H9 (cell line): ENCODE data around the gene TPD52L2. TPM values are rescaled to one million over a fixed set of nuclear protein-coding genes. Genes with fewer than 3 reads are reported as not detected.

ENCODE experiments used
- DNase-seq: peaks from one replicate; pipeline ENCODE4 v3.0.0-alpha.2; 2017
- H2AFZ ChIP-seq: one replicate; pipeline ENCODE4 v1.6.1; 2013; ENCODE audit warnings: mild to moderate bottlenecking, low read length, control low read depth, moderate library complexity
- H2AK5ac ChIP-seq: 2 replicates; pipeline ENCODE4 v1.6.1; 2013; ENCODE audit warnings: low read length, control low read depth, mixed read lengths; ENCODE audit not compliant: insufficient read length
- H2BK120ac ChIP-seq: one replicate; pipeline ENCODE4 v1.6.1; 2013; ENCODE audit warnings: low read depth, mild to moderate bottlenecking, low read length, control low read depth, inconsistent platforms; ENCODE audit not compliant: poor library complexity, severe bottlenecking
- H2BK12ac ChIP-seq: 2 replicates; pipeline ENCODE4 v1.6.1; 2013; ENCODE audit warnings: low read length, control low read depth, mixed read lengths, low read depth; ENCODE audit not compliant: insufficient read length
- H2BK15ac ChIP-seq: 2 replicates; pipeline ENCODE4 v1.6.1; 2013; ENCODE audit warnings: low read depth, low read length, control low read depth
- H2BK20ac ChIP-seq: one replicate; pipeline ENCODE4 v1.6.1; 2013; ENCODE audit warnings: low read depth, mild to moderate bottlenecking, low read length, control low read depth, inconsistent platforms; ENCODE audit not compliant: poor library complexity, severe bottlenecking
- H2BK5ac ChIP-seq: 2 replicates; pipeline ENCODE4 v1.6.1; 2013; ENCODE audit warnings: low read length, control low read depth, mixed read lengths; ENCODE audit not compliant: insufficient read length
- H3K14ac ChIP-seq: 2 replicates; pipeline ENCODE4 v1.6.1; 2013; ENCODE audit warnings: low read length, control low read depth; ENCODE audit not compliant: insufficient read depth
- H3K18ac ChIP-seq: 2 replicates; pipeline ENCODE4 v1.6.1; 2013; ENCODE audit warnings: low read depth, mild to moderate bottlenecking, mixed read lengths, low read length, control low read depth; ENCODE audit not compliant: insufficient read length
- H3K23ac ChIP-seq: 2 replicates; pipeline ENCODE4 v1.6.1; 2013; ENCODE audit warnings: low read length, control low read depth, mixed read lengths, low read depth; ENCODE audit not compliant: insufficient read length
- H3K23me2 ChIP-seq: 2 replicates; pipeline ENCODE4 v1.6.1; 2013; ENCODE audit warnings: low read depth, mild to moderate bottlenecking, mixed read lengths, low read length, control low read depth; ENCODE audit not compliant: insufficient read length, poor library complexity, severe bottlenecking
- H3K27ac ChIP-seq: 2 replicates; pipeline ENCODE4 v1.5.1; 2013; ENCODE audit warnings: low read length, control low read depth, mixed read lengths, low read depth; ENCODE audit not compliant: insufficient read length
- H3K27me3 ChIP-seq: 2 replicates; pipeline ENCODE4 v1.6.1; 2013; ENCODE audit warnings: low read length, control low read depth, inconsistent platforms; ENCODE audit not compliant: insufficient read depth
- H3K4ac ChIP-seq: 2 replicates; pipeline ENCODE4 v1.6.1; 2013; ENCODE audit warnings: low read depth, mild to moderate bottlenecking, control low read depth, inconsistent platforms, low read length, moderate library complexity
- H3K4me1 ChIP-seq: 2 replicates; pipeline ENCODE4 v1.6.1; 2013; ENCODE audit warnings: low read length, control low read depth, inconsistent platforms; ENCODE audit not compliant: insufficient read depth
- H3K4me2 ChIP-seq: 2 replicates; pipeline ENCODE4 v1.6.1; 2013; ENCODE audit warnings: low read length, control low read depth, mixed read lengths; ENCODE audit not compliant: insufficient read length, insufficient read depth
- H3K56ac ChIP-seq: 2 replicates; pipeline ENCODE4 v1.6.1; 2013; ENCODE audit warnings: low read depth, mild to moderate bottlenecking, mixed read lengths, low read length, control low read depth; ENCODE audit not compliant: insufficient read length
- H3K79me1 ChIP-seq: 2 replicates; pipeline ENCODE4 v1.6.1; 2013; ENCODE audit warnings: low read depth, mild to moderate bottlenecking, moderate library complexity, low read length, control low read depth, inconsistent platforms; ENCODE audit not compliant: insufficient read depth, poor library complexity, severe bottlenecking
- H3K79me2 ChIP-seq: 2 replicates; pipeline ENCODE4 v1.6.1; 2013; ENCODE audit warnings: low read length, control low read depth, inconsistent platforms; ENCODE audit not compliant: insufficient read depth
- H3K9ac ChIP-seq: 2 replicates; pipeline ENCODE4 v1.6.1; 2013; ENCODE audit warnings: low read length, control low read depth, mixed read lengths; ENCODE audit not compliant: insufficient read length; ENCODE audit errors: extremely low read depth
- H3K9me3 ChIP-seq: one replicate; pipeline ENCODE4 v1.6.1; 2013; ENCODE audit warnings: low read depth, low read length, inconsistent platforms; ENCODE audit not compliant: control insufficient read depth
- H3T11ph ChIP-seq: one replicate; pipeline ENCODE4 v1.6.1; 2013; ENCODE audit warnings: mild to moderate bottlenecking, low read length, control low read depth, inconsistent platforms
- H4K20me1 ChIP-seq: one replicate; pipeline ENCODE4 v1.6.1; 2013; ENCODE audit not compliant: control insufficient read depth, insufficient read length, insufficient read depth
- H4K5ac ChIP-seq: 2 replicates; pipeline ENCODE4 v1.6.1; 2013; ENCODE audit warnings: low read depth, mild to moderate bottlenecking, mixed read lengths, low read length, control low read depth; ENCODE audit not compliant: insufficient read length
- H4K8ac ChIP-seq: replicated peaks from 2 replicates; pipeline ENCODE4 v1.6.1; 2013; ENCODE audit warnings: low read length, control low read depth, mixed read lengths, low read depth; ENCODE audit not compliant: insufficient read length
- H4K91ac ChIP-seq: 2 replicates; pipeline ENCODE4 v1.6.1; 2013; ENCODE audit warnings: low read depth, mild to moderate bottlenecking, moderate library complexity, mixed read lengths, low read length, control low read depth; ENCODE audit not compliant: insufficient read length
- H3K27ac Mint-ChIP-seq, 3 experiments: 2 replicates in 2 of 3; 3 replicates in 1 of 3; pipeline ENCODE4 v1.8.0; 2020 to 2021; ENCODE audit warnings: mixed read lengths in 3 of 3, mild to moderate bottlenecking in 1 of 3, moderate library complexity in 1 of 3
- H3K27me3 Mint-ChIP-seq: 2 replicates; pipeline ENCODE4 v1.8.0; 2021; ENCODE audit warnings: low read depth, mild to moderate bottlenecking, moderate library complexity, mixed read lengths
- H3K36me3 Mint-ChIP-seq, 3 experiments: 2 replicates in 2 of 3; 3 replicates in 1 of 3; pipeline ENCODE4 v1.8.0; 2020 to 2021; ENCODE audit warnings: low read depth in 3 of 3, mixed read lengths in 3 of 3; ENCODE audit not compliant: insufficient read depth in 1 of 3
- H3K4me1 Mint-ChIP-seq, 2 experiments: 2 replicates each; pipeline ENCODE4 v1.8.0; 2020; ENCODE audit warnings: mixed read lengths in 2 of 2
- H3K4me3 Mint-ChIP-seq, 2 experiments: 2 replicates in 1 of 2; 3 replicates in 1 of 2; pipeline ENCODE4 v1.8.0; 2020 to 2021; ENCODE audit warnings: mild to moderate bottlenecking in 2 of 2, mixed read lengths in 2 of 2, moderate library complexity in 1 of 2
- H3K9me3 Mint-ChIP-seq, 2 experiments: 2 replicates in 1 of 2; 3 replicates in 1 of 2; pipeline ENCODE4 v1.8.0; 2020; ENCODE audit warnings: mild to moderate bottlenecking in 2 of 2, mixed read lengths in 2 of 2, moderate library complexity in 1 of 2
- CTCF ChIP-seq: fragments of 200-600 bp; sonication (generic); conservative IDR thresholded peaks from 3 replicates; pipeline ENCODE4 v1.8.0; 2021; ENCODE audit warnings: antibody characterized with exemption, mild to moderate bottlenecking
- WGBS: extraction: QIAGEN DNeasy Blood & Tissue Kit; methylation state at CpG from one replicate; pipeline ENCODE4 v1.1.7; 2013; ENCODE audit warnings: missing lambda C conversion rate, low lambda C conversion rate, mixed read lengths; ENCODE audit not compliant: insufficient read length; ENCODE audit errors: extremely low coverage; 5-methylcytosine and 5-hydroxymethylcytosine counted together
- total RNA-seq: library from RNA; stranded (reverse); gene quantifications from 2 replicates; pipeline ENCODE4 v1.2.1, GENCODE V29; 2021

Gene TPD52L2
- total RNA-seq, 1 experiment from 2014 or later: 94.1 TPM

DNA sequence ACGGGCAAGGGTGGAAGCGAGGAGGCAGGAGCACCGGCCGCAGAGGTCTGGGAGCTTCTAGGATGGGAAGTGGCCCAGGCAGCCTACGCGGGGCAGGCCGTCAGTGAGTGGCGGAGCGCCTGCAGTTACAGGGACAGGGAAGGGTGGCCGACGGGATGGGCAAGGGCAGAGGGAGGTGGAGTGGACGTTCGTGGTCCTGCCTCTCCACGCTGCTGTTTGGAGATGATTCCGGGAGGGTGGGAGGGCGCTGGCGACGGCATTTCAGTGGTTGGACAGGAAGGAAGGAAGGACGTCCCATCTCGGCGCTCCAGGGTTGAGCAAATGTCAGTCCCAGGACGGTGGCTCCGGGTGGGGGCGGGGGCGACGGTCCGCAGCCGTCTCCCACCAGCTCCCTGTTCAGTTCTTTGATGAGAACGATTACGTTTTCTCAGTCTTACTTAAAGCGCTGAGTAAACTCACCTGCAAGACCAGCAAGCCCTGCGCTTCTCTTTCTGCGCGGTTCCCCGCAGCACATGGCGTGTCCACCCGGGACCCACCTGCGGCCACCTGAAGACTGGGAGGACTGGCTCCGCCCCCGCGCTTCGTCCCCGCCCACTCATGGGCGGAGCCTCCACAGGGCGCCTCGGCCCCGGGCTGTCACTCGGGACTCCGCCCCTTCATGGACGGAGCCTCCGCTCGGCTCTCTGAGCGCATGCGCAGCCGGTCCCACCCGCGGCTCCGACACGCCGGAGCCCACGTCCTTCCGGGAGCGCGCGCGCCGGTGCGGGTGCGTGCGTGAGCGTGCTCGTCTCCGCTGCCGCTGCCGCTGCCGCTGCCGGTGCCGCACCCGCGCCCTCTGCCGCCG, 29.5 kb downstream of the TPD52L2 start, which contains the start of gene DNAJC5:
Gene DNAJC5 (plus strand): TSS at position 769 of the 844 bp plus-strand sequence. CDS start 33,220 bp downstream, outside the sequence.
- Histone ChIP-seq H2BK20ac (no peak within 1 kb of the TSS), H3K9ac (peak within 1 kb of the TSS; percentile 46), H2BK5ac (no peak within 1 kb of the TSS), H2BK12ac (no peak within 1 kb of the TSS), H3K56ac (no peak within 1 kb of the TSS), H3K79me1 (no peaks in the 10 kb centered on the region), H4K91ac (no peak within 1 kb of the TSS), H2BK15ac (no peak within 1 kb of the TSS), H3K18ac (no peak within 1 kb of the TSS), H2AFZ (no peak within 1 kb of the TSS), H2AK5ac (no peak within 1 kb of the TSS), H3K23ac (no peak within 1 kb of the TSS), H3K23me2 (peaks cover 6% of the 10 kb centered on the region), H3K14ac (no peak within 1 kb of the TSS), H3K27me3 (no peaks in the 10 kb centered on the region), H2BK120ac (no peak within 1 kb of the TSS), H3K4me2 (peak within 1 kb of the TSS; percentile 85), H3K9me3 (no peaks in the 10 kb centered on the region), H4K5ac (no peak within 1 kb of the TSS), H4K8ac (no peak within 1 kb of the TSS), H3K4ac (no peak within 1 kb of the TSS), H3K79me2 (peaks cover 11% of the 10 kb centered on the region; the same call in 1 of the 2 replicates), H3K27ac (no peak within 1 kb of the TSS), H3T11ph (no peak within 1 kb of the TSS), H4K20me1 (no peaks in the 10 kb centered on the region), H3K4me1 (0 out of 2 replicates have a peak, but pooled peaks cover 2% of the 10 kb centered on the region)
- no peak for TF ChIP-seq CTCF
- peaks cover 0 to 25% (median 18%) of the 10 kb centered on the region in 3 experiments; a peak in 5 of 7 replicates for H3K36me3 Mint-ChIP-seq
- H3K27me3 Mint-ChIP-seq: no peaks in the 10 kb centered on the region
- no peaks in the 10 kb centered on the region for H3K9me3 Mint-ChIP-seq
- H3K27ac Mint-ChIP-seq: peak within 1 kb of the TSS in 1 of 3 experiments; percentile 66; a peak in 1 of 7 replicates
- peak within 1 kb of the TSS; percentile 75 to 89 for H3K4me3 Mint-ChIP-seq
- WGBS: no CpG with 5 or more reads among the region's 82 CpGs
- peaks cover 16 to 17% of the 10 kb centered on the region in 2 experiments for H3K4me1 Mint-ChIP-seq
- peak; percentile 93 for DNase-seq
